Stimulated activated CD4-positive, alpha-beta T cell treated with anti-CD3 and anti-CD28 coated beads, Interleukin-1b, Interleukin-23, amount 100 ng/mL, for 1 hour (primary cell): ENCODE results near the gene ENTPD2.

Experiments used
- DNase-seq, 2 donors: peaks; one replicate each; pipeline ENCODE4 v3.0.0-alpha.2; 2020; ENCODE audit warnings: low read depth in 2 of 2

ENTPD2 gene

GRCh38 chr9:137030006-137030405 lies 23.9 kb downstream of the ENTPD2 start:
- DNase-seq, result no peak

DNA sequence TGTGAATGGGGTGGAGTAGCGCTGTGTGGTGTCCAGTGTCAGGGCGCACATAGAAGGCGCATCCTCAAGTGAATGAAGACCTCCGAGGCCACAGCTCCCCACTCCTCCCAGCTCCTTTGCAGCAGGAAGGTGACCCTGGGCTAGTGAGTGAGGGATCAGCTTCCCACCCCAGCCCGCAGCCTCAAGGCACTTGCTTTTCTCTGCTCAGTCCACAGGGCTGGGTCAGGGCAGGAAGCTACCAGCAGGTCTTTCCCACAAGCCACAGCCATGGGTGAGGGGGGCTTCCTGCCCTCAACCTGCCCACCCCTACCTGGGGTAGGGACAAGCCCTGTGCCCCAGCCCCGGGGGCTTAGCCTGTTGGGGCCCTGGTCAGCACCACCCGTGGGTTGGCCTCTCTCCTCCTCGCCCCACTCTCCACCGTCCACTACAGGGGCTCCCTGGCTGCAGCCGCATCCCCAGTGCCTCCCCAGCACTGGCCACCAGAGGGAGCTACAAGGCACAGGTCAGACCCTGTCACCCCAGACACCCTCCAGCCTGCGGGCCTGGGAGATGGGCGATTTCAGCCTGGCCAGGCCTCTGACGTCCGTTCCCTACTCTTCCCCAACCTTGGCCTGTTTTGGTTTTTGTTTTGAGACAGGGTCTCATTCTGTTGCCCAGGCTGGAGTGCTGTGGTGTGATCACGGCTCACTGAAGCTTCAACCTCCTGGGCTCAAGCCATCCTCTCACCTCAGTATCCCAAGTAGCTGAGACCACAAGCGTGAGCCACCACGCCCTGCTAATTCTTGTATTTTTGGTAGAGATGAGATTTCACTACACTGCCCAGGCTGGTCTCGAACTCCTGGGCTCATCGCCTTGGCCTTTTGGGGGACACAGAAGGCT lies 24.6 kb downstream of the ENTPD2 start:
- DNase-seq, result peak in 1 of 2 donors; percentile 60

- DNase-seq, result peak; percentile 27 to 44
These were observed 25.4 kb downstream of the ENTPD2 start for GRCh38 chr9:137028263-137029057.

DNA sequence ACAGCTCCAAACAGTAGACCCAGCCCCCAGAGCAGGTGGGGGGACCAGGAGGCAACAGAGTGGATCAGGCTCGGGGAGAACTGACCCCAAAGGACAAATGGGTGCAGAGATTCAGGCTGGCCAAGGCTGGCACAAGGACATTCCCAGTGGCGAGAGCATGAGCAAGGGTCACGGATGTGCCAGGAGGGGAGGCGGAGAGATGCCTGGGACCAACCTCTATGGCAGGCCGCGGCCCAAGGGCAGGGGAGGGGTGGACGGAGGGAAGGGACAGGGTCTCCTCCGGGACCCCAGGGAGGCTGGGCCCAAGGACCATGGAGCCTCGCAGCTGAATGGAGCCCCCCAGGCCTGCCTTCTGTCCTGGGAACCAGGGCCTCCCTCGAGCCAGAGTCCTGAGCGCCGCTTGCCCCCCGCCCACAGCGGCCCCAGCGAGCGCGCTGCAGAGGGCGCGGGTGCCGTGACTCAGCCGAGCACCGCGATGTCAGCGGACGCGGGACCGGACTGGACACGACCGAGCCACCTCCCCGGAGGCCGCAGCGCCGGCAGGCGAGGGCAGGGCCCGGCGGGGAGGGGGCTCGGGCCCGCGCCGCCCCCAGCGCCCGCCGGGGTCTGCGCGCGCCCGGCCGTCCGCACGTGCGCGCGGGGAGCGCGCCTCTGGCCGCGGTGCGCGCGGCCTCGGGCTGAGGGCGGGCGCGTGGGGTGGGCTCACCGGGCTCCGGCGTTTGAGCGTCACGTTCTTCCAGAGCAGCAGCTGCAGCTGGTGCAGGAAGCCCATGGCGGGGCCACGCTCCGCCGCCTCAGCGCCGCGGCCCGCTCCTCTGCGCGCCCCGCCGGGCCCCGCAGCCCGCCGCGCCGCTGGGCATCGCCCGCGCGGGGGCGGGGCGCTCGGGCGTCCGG lies 26.2 kb downstream of the ENTPD2 start, which contains the start of gene ABCA2:
Gene ABCA2, minus strand, starts transcription at position 869 of the 894 bp plus-strand sequence. Its CDS starts 97 bp downstream, at position 772.
- DNase-seq, result no peak

GRCh38 chr9:137026828-137027227 lies 27.0 kb downstream of the ENTPD2 start:
- no peak for DNase-seq

DNA sequence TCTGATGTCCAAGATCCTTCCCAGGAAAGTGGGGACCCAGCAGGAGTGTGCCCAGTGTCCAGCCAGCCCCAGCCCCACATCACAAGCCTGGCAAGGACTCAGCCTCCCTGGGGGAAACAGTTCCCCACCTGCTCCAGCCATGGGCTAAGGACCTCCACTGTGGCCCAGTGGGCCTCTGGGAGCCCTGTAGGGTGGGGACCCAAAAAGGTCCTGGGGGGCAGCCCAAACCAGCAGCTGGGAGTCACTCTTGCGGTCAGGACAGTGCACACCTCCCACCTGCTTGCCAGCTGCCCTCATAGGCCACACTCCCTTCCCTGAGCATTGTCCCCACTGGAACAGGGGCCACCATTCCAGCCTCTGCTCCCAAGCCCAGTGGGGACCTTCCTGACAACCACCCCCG lies 27.5 kb downstream of the ENTPD2 start:
- no peak for DNase-seq

GRCh38 chr9:137025517-137025966 lies 28.3 kb downstream of the ENTPD2 start:
- no peak for DNase-seq

DNA sequence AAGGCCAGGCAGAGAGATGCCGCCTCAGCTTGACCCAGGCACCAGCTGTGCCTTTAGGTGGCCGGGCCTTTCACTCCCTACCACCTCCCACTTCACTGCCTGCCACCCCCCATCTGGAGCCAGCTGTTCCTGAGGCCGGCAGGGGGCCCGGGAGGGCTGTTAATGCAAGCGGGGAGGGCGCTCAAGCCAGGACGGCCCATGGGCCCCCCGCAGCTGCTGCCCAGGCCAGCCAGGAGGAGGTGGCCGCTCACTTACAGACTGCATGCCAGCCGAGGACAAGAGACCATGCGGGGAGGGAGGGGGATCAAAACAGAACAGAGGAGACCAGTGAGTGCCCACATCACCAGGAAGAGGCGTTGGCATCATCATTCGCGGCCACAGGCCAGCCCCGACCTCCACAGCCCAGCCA lies 30.3 kb downstream of the ENTPD2 start:
- DNase-seq, result no peak

DNA sequence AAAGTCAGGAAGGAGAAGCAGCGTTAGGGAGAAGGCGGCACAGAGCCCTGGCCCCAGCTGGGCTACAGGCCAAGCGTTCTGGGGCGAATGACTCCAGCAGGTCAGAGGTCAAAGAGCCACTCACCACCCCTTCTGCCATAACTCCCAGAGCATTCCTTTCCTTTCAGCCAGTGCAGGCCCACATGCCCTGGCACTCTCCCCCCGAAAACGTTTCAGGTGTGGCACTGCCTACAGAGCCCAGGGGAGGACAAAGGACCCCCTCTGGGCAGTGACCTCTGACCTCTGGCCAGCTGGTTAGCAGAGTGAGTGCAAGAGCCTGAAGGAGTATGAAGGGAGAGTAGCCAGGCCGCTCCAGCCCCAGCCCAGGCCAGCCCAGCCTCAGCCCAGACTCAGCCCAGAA lies 30.7 kb downstream of the ENTPD2 start:
- DNase-seq, result no peak

- DNase-seq, result no peak
These were observed 31.2 kb downstream of the ENTPD2 start for GRCh38 chr9:137022662-137023008.

GRCh38 chr9:137021979-137022661 lies 31.7 kb downstream of the ENTPD2 start:
- DNase-seq, result peak; percentile 41 to 55

DNA sequence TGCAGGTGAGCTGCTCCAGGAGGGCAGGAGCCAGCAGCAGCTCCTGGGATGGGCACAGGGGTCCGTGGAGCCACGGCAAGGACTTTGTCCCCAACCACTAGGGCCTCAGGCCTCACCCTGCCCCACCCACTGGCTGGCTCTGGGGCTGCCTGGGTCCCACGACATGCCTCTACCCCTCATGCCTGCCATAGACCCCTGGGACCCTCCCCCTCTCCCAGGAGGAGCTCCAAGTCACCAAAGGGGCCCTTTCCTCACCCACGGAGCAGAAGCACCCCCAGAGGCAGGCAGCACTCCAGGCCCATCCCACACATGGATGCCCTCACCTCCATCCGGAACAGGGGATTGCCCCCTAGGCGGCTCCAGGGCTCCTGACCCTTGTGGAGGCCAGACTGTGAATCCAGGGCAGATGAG lies 32.3 kb downstream of the ENTPD2 start:
- DNase-seq, result no peak

GRCh38 chr9:137020771-137021567 lies 32.9 kb downstream of the ENTPD2 start:
- no peak for DNase-seq

- no peak for DNase-seq
These were observed 33.8 kb downstream of the ENTPD2 start for GRCh38 chr9:137019891-137020683.

GRCh38 chr9:137018761-137019559 lies 34.9 kb downstream of the ENTPD2 start:
- DNase-seq, result no peak

- no peak for DNase-seq
These were observed 35.9 kb downstream of the ENTPD2 start for GRCh38 chr9:137017791-137018497.

DNA sequence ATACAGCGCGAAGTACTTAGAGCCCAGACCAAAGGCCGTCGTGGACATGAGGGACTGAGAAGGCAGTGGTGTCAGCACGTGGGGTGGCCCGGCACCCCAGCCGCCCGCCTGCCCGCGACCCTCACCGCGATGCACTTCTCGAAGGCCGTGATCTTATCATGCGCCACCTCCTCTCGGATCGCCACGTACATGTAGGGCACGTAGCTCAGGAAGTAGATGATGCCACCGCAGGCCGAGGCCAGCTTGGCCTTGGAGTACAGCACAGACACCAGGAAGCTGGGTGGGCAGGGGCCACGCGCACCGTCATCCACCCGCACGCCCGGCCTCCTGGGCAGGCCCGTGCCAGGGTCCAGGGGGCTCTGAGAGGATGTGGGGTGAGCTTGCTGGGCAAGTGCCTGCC lies 36.8 kb downstream of the ENTPD2 start:
- DNase-seq, result no peak

DNA sequence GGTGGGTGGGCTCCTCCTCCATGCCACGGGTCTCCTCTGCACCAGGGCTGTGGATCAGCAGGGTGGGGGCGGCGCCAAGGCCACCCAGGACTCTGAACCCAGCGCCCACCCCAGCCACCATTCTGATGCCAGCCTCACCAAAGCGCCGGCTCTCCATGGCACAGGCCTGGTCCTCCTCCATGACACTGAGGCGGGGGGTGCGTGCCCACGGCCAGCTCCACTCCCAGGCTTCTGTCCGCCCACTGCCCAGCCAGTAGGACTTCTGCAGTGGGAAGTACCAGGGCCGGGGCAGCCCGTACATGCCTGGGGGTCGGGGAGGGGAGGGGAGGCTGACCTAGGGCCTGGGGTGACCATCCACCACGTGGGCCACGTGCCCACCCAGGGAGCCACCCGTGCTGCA lies 37.4 kb downstream of the ENTPD2 start:
- DNase-seq, result no peak
